HG02678 (cell line): Measurements from ENCODE around the gene RAD51B.

Source experiments
- ATAC-seq: cut with Tn5 transposase; IDR thresholded peaks from one replicate; pipeline ENCODE4 v1.9.1; 2021; ENCODE audit warnings: mild to moderate bottlenecking, moderate library complexity; ENCODE audit not compliant: unreplicated experiment

RAD51B gene

DNA sequence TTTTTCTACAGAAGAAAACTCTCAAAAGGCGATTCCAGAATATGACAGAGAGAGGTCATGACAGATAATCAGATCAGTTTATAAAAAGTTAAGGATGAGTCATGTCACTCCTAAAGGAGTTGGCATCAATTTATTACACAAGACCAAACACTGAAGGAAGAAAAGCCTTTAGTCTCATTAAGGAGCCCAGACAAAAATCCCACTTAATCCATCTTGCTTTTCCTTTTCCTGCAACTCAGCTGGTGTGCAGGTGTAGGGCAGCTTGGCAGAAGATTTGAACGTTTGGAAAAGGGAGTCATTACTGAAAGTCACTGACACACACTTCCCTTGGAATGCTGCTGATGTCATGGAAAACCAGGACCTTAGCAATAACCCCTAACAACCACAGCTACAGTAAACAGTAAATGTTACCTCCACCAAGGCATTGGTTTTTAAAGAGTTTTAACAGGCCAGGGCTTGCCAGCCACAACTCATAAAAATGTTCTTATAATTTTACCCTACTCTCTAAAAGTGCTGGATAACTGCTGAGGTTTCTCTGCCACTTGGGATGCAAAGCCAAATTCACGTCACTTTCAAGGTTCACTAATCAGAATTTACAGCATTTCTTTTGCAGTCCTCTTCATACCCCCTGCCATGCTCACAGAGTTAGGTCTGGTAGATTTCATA is 320.6 kb downstream of the RAD51B start:
- ATAC-seq = no peak

DNA sequence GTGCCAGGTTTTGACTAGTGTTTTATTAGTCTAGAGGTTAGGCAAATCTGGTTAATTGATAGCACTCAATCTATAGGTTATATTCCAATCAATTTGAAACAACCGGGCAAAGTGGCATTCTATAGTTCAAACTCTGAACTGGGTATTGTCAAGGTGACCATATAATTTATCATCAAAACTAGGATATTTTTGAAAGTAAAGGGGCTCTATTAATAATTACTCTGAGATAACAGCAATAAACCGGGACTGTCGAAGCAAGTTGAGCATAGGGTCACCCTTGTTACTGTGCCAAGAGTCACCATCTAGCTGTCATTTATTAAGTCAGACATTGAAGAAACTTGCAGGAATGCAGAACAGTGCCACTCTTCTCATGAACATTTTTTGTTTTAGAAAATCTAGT is 321.2 kb downstream of the RAD51B start:
- no peak for ATAC-seq

DNA sequence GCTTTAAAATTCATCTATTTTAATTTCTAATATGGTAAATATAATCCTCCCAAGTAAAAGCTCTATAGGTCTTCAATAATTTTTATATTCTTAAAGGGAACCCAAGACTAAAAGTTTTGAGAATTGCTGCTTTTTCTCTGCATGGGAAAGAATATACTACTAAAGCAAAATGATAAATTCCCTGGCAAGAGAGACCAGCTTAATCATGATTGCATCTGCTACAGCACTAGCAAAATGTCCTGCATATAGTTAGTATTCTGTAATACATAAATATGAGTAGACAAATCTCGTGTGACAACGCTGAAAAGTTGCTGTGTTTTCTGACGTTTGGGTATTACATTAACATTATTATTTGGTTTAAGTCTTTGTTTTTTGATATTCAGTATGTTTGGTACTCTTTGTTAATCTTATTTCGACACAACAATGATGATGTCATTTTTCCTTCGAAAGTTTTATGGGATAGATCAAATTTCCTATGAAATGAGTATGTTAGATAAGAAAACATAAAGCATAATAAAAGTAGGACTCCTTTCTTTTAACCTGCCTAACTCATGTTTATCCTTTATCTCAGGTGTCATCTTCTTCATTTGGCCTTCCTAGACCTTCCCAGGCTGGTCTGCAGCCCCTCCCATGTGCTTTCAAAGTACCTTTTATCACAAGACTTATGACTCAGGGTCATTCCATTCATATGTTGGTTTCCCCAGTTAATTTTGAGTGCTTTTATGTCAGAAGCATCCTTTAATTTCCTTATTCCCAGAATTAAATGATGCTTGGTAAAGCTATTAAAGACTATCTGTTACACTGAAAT is 321.9 kb downstream of the RAD51B start:
- ATAC-seq = no peak

DNA sequence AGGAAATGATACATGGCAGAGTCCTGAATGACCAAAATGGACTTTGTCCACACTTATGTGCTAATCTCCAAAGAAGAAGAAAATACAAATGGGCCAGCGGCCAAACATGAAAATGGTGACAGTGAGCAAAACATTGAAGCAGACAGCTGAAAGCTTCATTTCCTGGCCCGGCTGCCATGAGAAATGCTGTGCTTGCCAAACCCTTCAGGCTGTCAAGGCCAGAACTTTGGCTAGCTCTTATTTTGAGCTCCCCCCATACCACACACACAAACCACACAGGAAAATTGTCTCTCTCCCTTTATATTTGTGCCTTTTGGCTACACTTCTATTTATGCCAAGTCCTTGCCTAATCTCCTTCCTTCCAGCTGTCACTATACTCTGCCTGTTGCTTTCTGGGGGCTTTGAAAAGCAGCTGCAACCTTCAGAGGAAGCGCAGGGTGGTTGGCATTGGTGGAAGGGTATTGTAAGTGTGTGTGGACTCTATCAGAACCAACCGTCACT is 323.8 kb downstream of the RAD51B start:
- no peak for ATAC-seq

- no peak for ATAC-seq
These were observed 324.6 kb downstream of the RAD51B start for GRCh38 chr14:68144051-68144681.

- ATAC-seq = no peak
These were observed 325.5 kb downstream of the RAD51B start for GRCh38 chr14:68145036-68145435.

DNA sequence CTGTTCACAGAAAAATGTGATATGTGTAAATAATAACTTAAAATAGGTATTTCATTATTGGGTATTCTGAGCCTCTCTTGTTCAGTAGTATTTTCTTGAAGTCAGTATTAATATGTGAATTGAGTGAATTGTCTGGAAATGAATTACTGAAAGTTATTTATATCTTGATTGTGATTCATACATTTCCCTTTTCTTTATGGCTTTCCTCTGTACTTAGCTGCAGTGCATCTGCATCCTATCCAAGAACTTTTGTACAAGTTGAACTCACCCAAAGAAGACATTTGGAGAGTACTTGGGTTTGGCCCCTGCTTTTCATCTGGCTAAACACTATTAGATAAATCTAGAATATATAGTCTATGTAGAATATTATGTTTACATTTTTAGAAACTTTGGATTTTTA is 326.0 kb downstream of the RAD51B start:
- no peak for ATAC-seq

- no peak for ATAC-seq
These were observed 327.2 kb downstream of the RAD51B start for GRCh38 chr14:68146818-68147217.

DNA sequence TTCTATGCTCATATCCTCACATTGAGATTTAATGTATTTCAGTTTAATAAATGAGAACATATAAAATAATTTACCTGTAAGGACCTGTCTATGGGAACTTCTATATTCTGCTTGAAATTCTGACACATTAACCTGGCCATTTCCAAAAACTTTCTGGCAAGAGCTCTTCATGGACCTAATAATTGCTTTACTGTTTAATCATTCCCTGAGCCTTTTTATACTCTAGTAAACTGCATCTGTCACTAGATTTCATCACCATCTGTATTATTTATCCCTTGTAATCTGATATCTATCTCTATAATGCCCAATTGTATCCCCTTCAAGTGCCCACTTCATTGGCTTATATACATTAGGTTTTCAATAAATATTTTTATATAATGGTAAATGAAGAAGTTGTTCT is 327.7 kb downstream of the RAD51B start:
- ATAC-seq = no peak

- no peak for ATAC-seq
These were observed 328.7 kb downstream of the RAD51B start for GRCh38 chr14:68148276-68148675.

DNA sequence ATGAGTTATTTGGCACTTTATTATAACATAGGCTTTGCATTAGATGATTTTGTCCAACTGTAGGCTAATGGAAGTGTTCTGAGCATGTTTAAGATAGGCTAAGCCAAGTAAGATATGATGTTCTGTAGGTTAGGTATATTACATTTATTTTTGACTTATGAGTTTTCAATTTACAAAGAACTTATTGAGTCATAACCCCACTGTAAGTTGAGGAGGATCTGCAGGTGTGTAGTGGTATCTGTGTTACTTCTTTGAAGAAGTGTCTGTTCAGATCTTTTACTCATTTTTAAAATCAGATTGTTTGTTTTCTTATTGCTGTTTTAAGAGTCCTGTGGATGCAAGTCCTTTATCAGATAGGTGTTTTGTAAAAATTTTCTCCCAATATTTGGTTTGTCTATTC is 329.2 kb downstream of the RAD51B start:
- ATAC-seq = no peak

DNA sequence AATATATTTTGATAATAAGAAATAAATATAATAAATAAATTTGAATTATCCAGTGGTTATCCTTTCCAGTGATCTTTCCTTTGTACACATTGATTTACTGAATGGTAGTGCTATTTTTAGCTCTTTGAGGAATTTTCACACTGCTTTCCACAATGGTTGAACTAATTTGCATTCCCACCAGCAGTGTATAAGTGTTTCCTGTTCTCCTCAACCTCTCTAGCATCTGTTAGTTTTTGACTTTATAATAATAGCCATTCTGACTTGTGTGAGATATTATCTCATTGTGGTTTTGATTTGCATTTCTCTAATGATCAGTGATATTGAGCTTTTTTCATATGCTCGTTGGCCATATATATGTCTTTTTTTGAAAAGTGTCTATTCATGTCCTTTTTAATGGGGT is 333.7 kb downstream of the RAD51B start:
- no peak for ATAC-seq

DNA sequence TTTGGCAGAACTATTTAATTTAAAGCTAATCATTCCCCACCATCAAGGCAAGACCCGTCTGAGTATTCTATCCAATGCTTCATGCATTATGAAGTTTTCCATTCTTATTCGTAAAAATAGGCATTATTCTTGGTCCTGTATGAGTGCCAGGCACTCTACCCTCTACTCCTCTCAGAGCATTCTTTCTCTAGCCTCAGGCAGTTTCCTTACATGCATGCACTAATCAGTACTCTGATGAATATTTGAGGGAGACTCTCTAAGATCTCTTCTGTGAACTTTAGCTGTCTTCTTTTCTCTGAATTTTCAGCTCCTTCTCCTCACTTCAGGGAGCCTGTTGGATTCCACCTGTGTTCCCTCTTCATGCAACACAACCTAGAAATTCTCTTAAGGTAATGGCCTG is 334.7 kb downstream of the RAD51B start:
- ATAC-seq = no peak

- ATAC-seq = no peak
These were observed 338.4 kb downstream of the RAD51B start for GRCh38 chr14:68157971-68158371.

- no peak for ATAC-seq
These were observed 339.1 kb downstream of the RAD51B start for GRCh38 chr14:68158640-68159039.

- no peak for ATAC-seq
These were observed 340.4 kb downstream of the RAD51B start for GRCh38 chr14:68159701-68160633.

DNA sequence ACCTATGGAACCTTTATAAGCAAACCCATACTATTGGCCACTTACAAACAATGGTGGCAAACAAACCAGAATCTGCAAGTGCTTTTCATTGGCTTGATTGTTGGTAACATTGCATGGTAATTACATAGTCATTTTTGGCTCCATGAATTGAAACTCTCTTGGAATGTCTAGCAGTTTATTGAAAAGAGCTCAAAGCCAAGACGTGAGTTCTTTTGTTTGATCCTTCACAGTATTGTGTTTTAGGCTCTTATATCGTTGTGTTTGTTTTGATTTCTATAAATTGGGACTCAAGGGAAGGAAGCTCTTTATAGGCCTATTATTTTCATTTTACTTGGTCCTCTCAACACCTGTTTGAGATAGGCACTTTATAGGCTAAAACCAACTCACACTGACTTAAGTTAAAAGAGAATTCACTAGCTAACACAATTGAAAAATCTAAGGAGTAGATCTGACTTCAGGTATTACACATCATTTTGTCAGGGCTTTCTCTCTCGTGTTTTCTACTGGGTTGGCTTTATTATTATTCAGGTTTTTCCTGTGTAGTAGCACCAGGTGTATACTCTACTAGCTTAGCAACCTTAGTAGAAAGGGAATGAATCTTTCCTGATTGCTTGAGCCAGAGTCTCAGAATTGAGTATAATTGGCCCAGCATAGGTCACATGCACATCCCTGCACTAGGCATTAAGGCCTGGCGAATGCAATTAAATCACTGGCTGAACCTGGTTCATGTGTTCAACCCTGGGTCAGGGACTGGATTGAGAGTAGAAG is 341.4 kb downstream of the RAD51B start:
- no peak for ATAC-seq

DNA sequence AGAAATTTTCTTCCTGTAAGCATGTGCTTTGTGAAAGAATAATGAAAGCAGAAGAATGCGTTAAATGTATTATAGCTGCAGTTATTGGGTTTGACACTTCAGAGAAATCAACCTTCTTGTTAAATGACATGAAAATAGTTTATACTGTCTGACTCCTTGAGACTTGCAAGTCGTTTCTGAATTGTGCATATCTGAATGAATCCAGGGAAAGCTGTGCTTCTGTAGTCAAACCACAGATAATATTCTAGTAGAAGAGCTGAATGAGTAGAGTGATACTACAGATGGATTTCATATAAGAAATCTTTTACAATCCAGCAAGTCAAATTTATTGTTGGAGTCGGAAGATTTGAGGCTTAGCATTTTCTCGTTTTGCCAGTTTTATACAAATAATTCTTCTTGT is 343.3 kb downstream of the RAD51B start:
- ATAC-seq = no peak

- no peak for ATAC-seq
These were observed 345.1 kb downstream of the RAD51B start for GRCh38 chr14:68164711-68165113.

- no peak for ATAC-seq
These were observed 345.8 kb downstream of the RAD51B start for GRCh38 chr14:68165274-68165843.
